Mucosa of stomach (tissue), 1 donor: ENCODE measurements around the gene TGM4.

ENCODE experiments used
- H3K27me3 ChIP-seq: one replicate; pipeline ENCODE4 v1.7.0; 2013; ENCODE audit warnings: mild to moderate bottlenecking, low read length; ENCODE audit not compliant: control insufficient read depth, insufficient read depth
- H3K36me3 ChIP-seq: one replicate; pipeline ENCODE4 v1.7.0; 2013; ENCODE audit warnings: low read length; ENCODE audit not compliant: control insufficient read depth, insufficient read depth
- H3K4me1 ChIP-seq: one replicate; pipeline ENCODE4 v1.7.0; 2013; ENCODE audit warnings: mild to moderate bottlenecking, low read length; ENCODE audit not compliant: control insufficient read depth, insufficient read depth
- H3K4me3 ChIP-seq: one replicate; pipeline ENCODE4 v1.7.0; 2013; ENCODE audit warnings: low read length
- H3K9ac ChIP-seq: one replicate; pipeline ENCODE4 v1.7.0; 2013; ENCODE audit warnings: mild to moderate bottlenecking, low read length, moderate library complexity
- H3K9me3 ChIP-seq: one replicate; pipeline ENCODE4 v1.7.0; 2013; ENCODE audit warnings: mild to moderate bottlenecking, low read length, moderate library complexity; ENCODE audit not compliant: control insufficient read depth
- donor health status: Pancreatic carcinoma.

Gene TGM4

GRCh38 chr3:44905446-44906157 is 31.2 kb downstream of the TGM4 start:
- Histone ChIP-seq H3K9ac (no peak overlapping the region), H3K4me1 (no peaks in the 10 kb centered on the region), H3K9me3 (no peaks in the 10 kb centered on the region), H3K4me3 (no peak overlapping the region), H3K36me3 (no peaks in the 10 kb centered on the region), H3K27me3 (peaks cover 10% of the 10 kb centered on the region)

GRCh38 chr3:44906997-44907396 is 32.6 kb downstream of the TGM4 start:
- no peak overlapping the region for H3K4me3 ChIP-seq
- H3K36me3 ChIP-seq: no peaks in the 10 kb centered on the region
- no peaks in the 10 kb centered on the region for H3K9me3 ChIP-seq
- H3K4me1 ChIP-seq: no peaks in the 10 kb centered on the region
- H3K9ac ChIP-seq: no peak overlapping the region
- peaks cover 4% of the 10 kb centered on the region for H3K27me3 ChIP-seq

GRCh38 chr3:44907612-44908011 is 33.2 kb downstream of the TGM4 start:
- Histone ChIP-seq H3K9me3 (no peaks in the 10 kb centered on the region), H3K4me3 (no peak overlapping the region), H3K9ac (no peak overlapping the region), H3K27me3 (peaks cover 4% of the 10 kb centered on the region), H3K36me3 (no peaks in the 10 kb centered on the region), H3K4me1 (no peaks in the 10 kb centered on the region)

GRCh38 chr3:44909063-44909462 is 34.7 kb downstream of the TGM4 start:
- Histone ChIP-seq H3K4me1 (no peaks in the 10 kb centered on the region), H3K9ac (no peak overlapping the region), H3K36me3 (no peaks in the 10 kb centered on the region), H3K27me3 (peaks cover 4% of the 10 kb centered on the region), H3K4me3 (no peak overlapping the region), H3K9me3 (no peaks in the 10 kb centered on the region)

- Histone ChIP-seq H3K27me3 (peaks cover 1% of the 10 kb centered on the region), H3K4me3 (no peak overlapping the region), H3K9ac (no peak overlapping the region), H3K9me3 (no peaks in the 10 kb centered on the region), H3K4me1 (no peaks in the 10 kb centered on the region), H3K36me3 (no peaks in the 10 kb centered on the region)
These were observed 36.3 kb downstream of the TGM4 start for GRCh38 chr3:44910693-44911092.

GRCh38 chr3:44913868-44914468 is 39.6 kb downstream of the TGM4 start:
- Histone ChIP-seq H3K36me3 (no peaks in the 10 kb centered on the region), H3K4me1 (no peaks in the 10 kb centered on the region), H3K27me3 (no peaks in the 10 kb centered on the region), H3K9me3 (no peaks in the 10 kb centered on the region), H3K9ac (no peak overlapping the region), H3K4me3 (no peak overlapping the region)

GRCh38 chr3:44914936-44915335 is 40.5 kb downstream of the TGM4 start:
- Histone ChIP-seq H3K9me3 (no peaks in the 10 kb centered on the region), H3K9ac (no peak overlapping the region), H3K4me1 (no peaks in the 10 kb centered on the region), H3K36me3 (no peaks in the 10 kb centered on the region), H3K27me3 (no peaks in the 10 kb centered on the region), H3K4me3 (no peak overlapping the region)

GRCh38 chr3:44915702-44916438 is 41.5 kb downstream of the TGM4 start:
- Histone ChIP-seq H3K4me1 (no peaks in the 10 kb centered on the region), H3K36me3 (no peaks in the 10 kb centered on the region), H3K9ac (no peak overlapping the region), H3K9me3 (no peaks in the 10 kb centered on the region), H3K4me3 (no peak overlapping the region), H3K27me3 (no peaks in the 10 kb centered on the region)

GRCh38 chr3:44918087-44918486 is 43.7 kb downstream of the TGM4 start:
- no peak overlapping the region for H3K4me3 ChIP-seq
- no peaks in the 10 kb centered on the region for H3K9me3 ChIP-seq
- peaks cover 11% of the 10 kb centered on the region for H3K36me3 ChIP-seq
- no peaks in the 10 kb centered on the region for H3K27me3 ChIP-seq
- H3K4me1 ChIP-seq: no peaks in the 10 kb centered on the region
- H3K9ac ChIP-seq: no peak overlapping the region

GRCh38 chr3:44918581-44918980 is 44.2 kb downstream of the TGM4 start:
- H3K4me1 ChIP-seq: no peaks in the 10 kb centered on the region
- peaks cover 11% of the 10 kb centered on the region for H3K36me3 ChIP-seq

GRCh38 chr3:44920081-44920480 is 45.7 kb downstream of the TGM4 start:
- no peak overlapping the region for H3K9ac ChIP-seq

More at GRCh38 chr3:44918581-44918980, 44.2 kb downstream of the TGM4 start:
- H3K4me3 ChIP-seq: no peak overlapping the region
- H3K27me3 ChIP-seq: no peaks in the 10 kb centered on the region
- H3K9ac ChIP-seq: no peak overlapping the region
- no peaks in the 10 kb centered on the region for H3K9me3 ChIP-seq

More at GRCh38 chr3:44920081-44920480, 45.7 kb downstream of the TGM4 start:
- no peaks in the 10 kb centered on the region for H3K9me3 ChIP-seq
- peaks cover 11% of the 10 kb centered on the region for H3K36me3 ChIP-seq
- no peaks in the 10 kb centered on the region for H3K4me1 ChIP-seq
- H3K27me3 ChIP-seq: no peaks in the 10 kb centered on the region
- H3K4me3 ChIP-seq: no peak overlapping the region
